Activated naive CD8-positive, alpha-beta T cell (primary cell): ENCODE results near the gene RAB7B.

Experiments used
- H3K27ac Mint-ChIP-seq: one replicate; pipeline ENCODE4 v1.8.0; 2021; ENCODE audit warnings: mixed read lengths
- H3K27me3 Mint-ChIP-seq: one replicate; pipeline ENCODE4 v1.8.0; 2021; ENCODE audit warnings: mixed read lengths
- H3K36me3 Mint-ChIP-seq: one replicate; pipeline ENCODE4 v1.8.0; 2021; ENCODE audit warnings: mixed read lengths
- H3K4me1 Mint-ChIP-seq: one replicate; pipeline ENCODE4 v1.8.0; 2021; ENCODE audit warnings: low read depth, mixed read lengths
- H3K4me3 Mint-ChIP-seq: one replicate; pipeline ENCODE4 v1.8.0; 2021; ENCODE audit warnings: mild to moderate bottlenecking, mixed read lengths
- H3K9me3 Mint-ChIP-seq: one replicate; pipeline ENCODE4 v1.8.0; 2021; ENCODE audit warnings: low read depth, mixed read lengths

RAB7B gene

DNA sequence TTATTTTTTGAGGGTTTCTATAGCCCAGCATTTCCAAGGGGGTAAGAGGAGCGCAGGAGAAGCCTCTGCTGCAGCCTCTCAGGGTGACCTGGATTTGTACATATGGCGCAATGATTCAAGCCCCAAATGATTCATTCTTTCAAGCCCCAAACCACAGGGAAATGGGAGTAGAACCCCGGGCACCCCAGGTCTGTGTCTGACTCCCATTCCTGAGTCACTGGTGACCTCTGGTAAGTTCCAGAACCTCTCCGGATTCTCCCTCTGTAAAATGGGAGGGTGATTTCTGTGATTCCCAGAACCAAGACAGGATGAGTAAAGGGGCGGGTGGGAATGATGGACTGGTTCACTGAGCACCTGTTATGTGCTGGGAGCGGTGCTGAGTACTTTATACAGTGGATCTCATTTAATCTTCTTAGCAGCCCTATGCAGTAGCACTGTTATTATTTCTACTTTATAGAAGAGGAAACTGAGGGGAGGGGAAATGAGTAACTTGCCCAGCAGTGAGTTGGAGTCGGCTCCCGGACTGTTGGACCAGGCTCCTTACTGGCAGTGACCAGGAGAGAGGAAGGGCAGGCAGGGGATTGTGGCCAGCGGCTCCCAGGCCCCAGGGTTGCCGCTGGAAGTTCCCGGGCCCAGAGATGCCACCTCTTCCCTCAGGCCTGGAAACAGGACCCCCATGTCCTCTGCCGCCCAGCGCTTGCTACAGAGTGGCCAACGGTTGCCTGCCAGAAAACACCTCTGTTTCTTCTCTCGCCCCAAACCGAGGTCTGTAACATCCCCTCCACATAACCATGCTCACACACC, 39.6 kb downstream of the RAB7B start:
- Mint-ChIP-seq H3K27me3 (peaks cover 3% of the 10 kb centered on the region), H3K9me3 (no peaks in the 10 kb centered on the region), H3K4me1 (no peaks in the 10 kb centered on the region), H3K36me3 (peaks cover 2% of the 10 kb centered on the region), H3K4me3 (no peak overlapping the region), H3K27ac (no peak overlapping the region)

DNA sequence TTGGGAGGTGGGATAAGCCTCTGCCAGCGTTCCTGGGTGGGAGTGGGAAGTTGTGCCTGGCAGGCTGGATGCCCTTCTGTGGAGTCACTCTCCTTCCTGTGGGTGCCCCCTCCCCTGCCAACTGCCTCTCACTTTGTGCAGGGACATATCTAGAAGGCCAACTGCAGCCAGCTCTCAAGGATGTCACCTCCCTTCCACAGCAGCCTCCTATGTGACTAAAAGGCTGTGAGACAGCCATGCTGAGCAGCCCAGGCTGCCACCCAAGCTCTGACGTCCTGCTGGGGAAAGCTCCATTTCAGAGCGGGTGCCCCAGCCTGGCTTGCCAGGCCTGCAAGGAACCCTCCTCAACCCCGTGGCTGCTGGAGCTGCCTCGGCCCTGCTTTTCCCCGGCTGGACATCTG, 40.4 kb downstream of the RAB7B start:
- Mint-ChIP-seq H3K27ac (no peak overlapping the region), H3K4me3 (no peak overlapping the region), H3K9me3 (no peaks in the 10 kb centered on the region), H3K4me1 (no peaks in the 10 kb centered on the region), H3K36me3 (peaks cover 2% of the 10 kb centered on the region), H3K27me3 (peaks cover 3% of the 10 kb centered on the region)

DNA sequence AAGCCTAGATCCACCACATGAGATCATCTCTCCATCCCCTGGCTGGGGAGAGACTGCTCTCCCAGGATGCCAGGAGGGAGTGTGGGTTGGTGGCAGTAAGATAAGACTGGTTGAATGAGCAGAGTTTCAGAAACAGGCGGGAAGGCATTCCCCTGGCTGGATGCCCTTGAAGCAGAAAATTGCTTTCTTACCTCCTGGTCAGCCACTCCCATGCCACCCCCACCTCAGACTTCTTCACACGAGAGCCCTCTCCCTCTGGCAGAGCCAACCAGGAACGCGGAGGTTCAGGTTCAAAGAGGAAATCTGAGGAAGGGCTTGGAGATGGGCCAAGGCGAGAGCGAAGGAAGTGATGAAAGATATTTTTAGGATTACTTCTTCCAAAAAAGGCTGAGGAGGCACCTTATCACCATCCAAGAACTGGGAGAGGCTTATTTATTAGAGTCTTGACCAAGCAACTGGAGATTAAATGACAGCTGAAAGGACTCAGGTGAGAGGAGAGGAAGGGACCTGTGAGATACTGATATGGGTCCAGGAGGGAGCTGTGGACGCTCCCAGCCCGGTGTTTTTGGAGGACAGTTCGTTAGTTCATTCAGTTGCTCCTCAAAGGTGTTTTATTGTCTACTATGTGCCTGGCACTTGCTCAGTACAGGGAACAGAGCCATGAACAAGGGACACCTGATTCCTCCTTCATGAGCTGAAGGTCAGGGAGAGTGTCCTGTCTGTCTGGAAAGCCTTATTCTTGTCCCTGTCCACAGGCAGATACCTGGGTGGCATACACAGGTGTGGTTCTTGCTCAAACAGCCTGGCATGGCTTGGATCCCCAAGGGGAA, 41.0 kb downstream of the RAB7B start:
- Mint-ChIP-seq H3K27me3 (peaks cover 5% of the 10 kb centered on the region), H3K36me3 (peaks cover 2% of the 10 kb centered on the region), H3K4me1 (no peaks in the 10 kb centered on the region), H3K4me3 (no peak overlapping the region), H3K9me3 (no peaks in the 10 kb centered on the region), H3K27ac (no peak overlapping the region)

DNA sequence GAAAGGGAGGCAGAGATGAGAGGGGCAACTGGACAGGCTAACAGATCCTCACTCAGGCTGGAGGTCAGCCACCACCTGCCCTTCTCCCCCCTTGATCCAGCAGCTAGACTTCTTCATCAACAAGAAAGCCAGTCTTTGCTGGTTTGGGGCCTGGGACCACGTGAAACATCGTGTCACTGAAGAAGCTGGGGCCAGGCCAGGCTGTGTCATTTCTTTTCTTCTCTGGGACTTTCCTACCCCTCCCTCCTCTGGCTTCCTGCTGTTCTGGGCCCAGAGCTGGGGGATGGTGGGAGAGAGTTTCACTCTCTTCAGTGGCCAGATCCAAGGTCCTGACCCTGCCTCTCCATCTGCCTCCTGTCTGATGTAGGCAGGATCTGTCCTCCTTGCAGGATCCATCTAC, 41.8 kb downstream of the RAB7B start:
- Mint-ChIP-seq H3K4me1 (no peaks in the 10 kb centered on the region), H3K36me3 (peaks cover 2% of the 10 kb centered on the region), H3K27ac (no peak overlapping the region), H3K27me3 (peaks cover 5% of the 10 kb centered on the region), H3K4me3 (no peak overlapping the region), H3K9me3 (no peaks in the 10 kb centered on the region)

DNA sequence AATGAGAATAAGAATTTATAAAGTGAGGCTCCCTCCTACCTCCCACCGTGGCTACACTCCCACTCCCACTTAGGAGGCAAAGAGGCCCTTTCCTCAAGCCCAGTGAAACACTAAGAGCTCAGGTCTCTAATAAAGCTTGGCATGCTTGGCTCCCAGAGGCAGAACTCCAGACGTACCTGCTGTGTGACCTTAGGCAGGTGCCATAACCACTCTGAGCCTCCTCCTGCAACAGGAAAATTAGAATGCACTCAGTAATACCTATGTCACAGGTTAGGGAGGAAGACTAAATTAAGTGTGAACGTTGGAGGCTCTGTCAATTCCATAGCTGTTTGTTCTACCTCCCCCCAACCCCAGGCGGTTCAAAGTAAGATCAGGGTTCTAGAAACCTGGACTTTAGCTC, 43.4 kb downstream of the RAB7B start:
- H3K9me3 Mint-ChIP-seq: no peaks in the 10 kb centered on the region
- H3K27me3 Mint-ChIP-seq: peaks cover 5% of the 10 kb centered on the region

DNA sequence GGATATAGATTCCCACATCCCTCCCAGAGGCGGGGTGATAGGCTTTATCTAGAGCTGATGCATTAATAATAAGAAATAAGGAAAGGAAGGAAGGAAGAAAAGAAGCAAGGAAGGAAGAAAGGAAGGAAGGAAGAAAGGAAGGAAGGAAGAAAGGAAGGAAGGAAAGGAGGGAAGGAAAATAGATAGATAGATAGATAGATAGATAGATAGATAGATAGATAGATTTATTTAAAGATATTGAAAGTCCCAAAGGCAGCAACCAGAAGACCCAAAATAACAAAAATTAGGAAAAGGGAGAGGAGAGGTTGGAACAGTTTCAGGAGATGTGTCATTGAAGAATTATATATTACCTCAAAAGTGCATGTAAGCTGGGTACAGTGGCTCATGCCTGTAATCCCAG, 47.7 kb downstream of the RAB7B start:
- Mint-ChIP-seq H3K27me3 (peaks cover 5% of the 10 kb centered on the region), H3K27ac (no peak overlapping the region), H3K4me3 (no peak overlapping the region), H3K4me1 (no peaks in the 10 kb centered on the region), H3K36me3 (no peaks in the 10 kb centered on the region), H3K9me3 (no peaks in the 10 kb centered on the region)

More for the DNA sequence above, 43.4 kb downstream of the RAB7B start:
- Mint-ChIP-seq H3K4me1 (no peaks in the 10 kb centered on the region), H3K27ac (no peak overlapping the region), H3K4me3 (no peak overlapping the region), H3K36me3 (peaks cover 2% of the 10 kb centered on the region)

DNA sequence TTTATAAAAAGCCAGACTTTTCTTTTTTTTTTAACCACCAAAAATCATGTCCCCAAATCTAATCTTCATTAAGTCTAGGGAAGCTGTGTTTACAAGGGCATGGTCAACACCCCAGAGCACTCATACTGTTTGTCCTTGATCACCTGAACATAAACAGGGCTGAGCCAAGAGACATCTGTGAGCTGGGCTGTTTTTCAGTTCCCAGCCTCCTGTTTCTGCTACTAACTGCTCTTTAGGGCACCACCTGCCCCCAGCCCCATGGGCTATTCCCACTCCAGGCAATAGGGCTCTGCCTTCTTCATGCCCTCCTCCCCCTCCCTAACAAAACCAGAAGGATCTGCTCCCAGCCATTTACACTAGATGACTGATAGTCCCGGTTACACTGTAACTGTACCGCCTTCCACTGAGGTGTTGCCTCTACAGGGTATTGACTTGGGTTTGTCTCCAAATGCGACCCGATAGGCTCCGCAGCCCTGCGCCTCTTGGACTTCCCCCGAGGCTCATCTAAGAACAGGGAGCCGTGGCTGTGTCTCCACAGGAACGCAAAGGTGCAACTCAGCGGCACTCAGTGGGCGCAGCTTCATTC, 48.3 kb downstream of the RAB7B start:
- no peaks in the 10 kb centered on the region for H3K9me3 Mint-ChIP-seq
- H3K36me3 Mint-ChIP-seq: no peaks in the 10 kb centered on the region
- no peak overlapping the region for H3K4me3 Mint-ChIP-seq
- no peaks in the 10 kb centered on the region for H3K4me1 Mint-ChIP-seq
- H3K27me3 Mint-ChIP-seq: peaks cover 3% of the 10 kb centered on the region
- H3K27ac Mint-ChIP-seq: no peak overlapping the region

DNA sequence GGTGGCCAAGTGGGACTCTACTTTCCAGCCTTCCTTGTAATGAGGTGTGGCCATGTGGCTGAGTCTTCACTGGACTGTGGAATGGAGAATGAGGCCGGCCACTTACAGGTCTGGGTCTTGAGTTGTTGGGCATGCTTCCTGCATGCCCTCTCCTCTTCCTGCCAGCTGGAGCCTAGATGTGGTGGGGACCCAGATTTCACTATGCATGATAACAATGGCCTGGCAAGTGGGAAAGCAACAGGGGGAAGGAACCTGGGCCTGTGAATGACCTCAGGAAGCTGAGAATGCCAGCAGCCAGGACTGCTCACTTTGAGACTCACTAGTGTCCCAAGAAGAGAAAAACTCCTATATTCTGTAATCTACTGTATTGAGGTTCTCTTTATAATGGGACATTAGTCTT, 51.4 kb downstream of the RAB7B start:
- no peaks in the 10 kb centered on the region for H3K36me3 Mint-ChIP-seq
- no peak overlapping the region for H3K4me3 Mint-ChIP-seq
- H3K27me3 Mint-ChIP-seq: no peaks in the 10 kb centered on the region
- no peak overlapping the region for H3K27ac Mint-ChIP-seq
- H3K4me1 Mint-ChIP-seq: no peaks in the 10 kb centered on the region
- H3K9me3 Mint-ChIP-seq: no peaks in the 10 kb centered on the region

DNA sequence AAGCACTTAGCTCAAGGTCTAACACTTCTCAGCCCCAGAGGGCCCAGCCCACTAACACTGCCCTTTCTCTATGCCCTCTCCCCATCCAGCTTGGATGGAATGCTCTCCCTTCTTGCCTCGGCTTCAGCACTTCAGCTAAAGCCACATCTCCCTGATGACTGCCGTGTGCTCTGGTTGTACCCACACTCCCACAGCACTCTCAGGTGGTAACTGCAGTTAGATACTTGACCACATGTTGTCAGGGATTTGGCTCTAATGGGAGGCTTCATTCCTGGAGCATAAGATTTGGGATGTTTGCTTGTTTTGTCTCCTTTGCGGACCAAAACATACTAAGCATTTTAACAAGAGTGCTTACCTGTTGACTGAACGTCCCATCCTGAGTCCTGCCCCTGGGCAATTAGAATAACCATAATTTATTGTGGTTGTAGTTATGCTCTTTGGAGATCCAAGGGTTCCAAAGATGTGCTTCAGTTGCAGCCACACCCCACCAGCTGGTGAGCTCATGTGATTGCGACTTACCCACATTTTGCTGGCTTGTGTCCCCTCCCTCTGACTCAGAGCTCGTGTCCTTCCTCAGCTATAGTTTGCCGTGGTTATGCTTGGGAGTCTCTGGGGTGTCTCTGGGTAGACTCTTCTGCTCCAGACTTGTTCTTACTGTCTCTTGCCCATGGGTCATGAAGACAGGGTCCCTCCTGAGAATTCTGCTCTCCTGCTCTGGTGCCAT, 52.2 kb downstream of the RAB7B start:
- Mint-ChIP-seq H3K27me3 (no peaks in the 10 kb centered on the region), H3K9me3 (no peaks in the 10 kb centered on the region), H3K4me3 (no peak overlapping the region), H3K27ac (no peak overlapping the region), H3K36me3 (no peaks in the 10 kb centered on the region), H3K4me1 (no peaks in the 10 kb centered on the region)

DNA sequence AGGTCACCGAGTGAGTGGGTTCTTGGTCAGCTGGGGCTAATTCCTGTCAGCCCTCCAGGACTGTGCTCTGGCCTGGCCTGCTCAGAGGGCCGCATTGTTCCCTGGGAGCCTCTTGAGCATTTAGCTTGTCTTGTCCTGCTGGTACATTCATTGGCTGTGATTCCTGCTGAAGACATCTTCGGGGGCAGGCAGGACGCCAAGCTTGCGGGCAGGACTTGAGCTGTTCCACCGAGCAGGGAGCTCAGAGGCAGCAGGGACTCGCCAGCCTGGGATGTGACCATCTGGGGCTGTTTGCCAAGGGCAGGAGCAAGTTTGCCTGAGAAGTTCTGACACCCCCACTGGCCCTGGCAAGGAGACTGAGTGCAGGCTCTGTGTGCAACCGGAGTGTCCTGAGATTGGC, 52.9 kb downstream of the RAB7B start:
- no peaks in the 10 kb centered on the region for H3K36me3 Mint-ChIP-seq
- no peaks in the 10 kb centered on the region for H3K4me1 Mint-ChIP-seq
- no peaks in the 10 kb centered on the region for H3K27me3 Mint-ChIP-seq
- no peaks in the 10 kb centered on the region for H3K9me3 Mint-ChIP-seq
- no peak overlapping the region for H3K27ac Mint-ChIP-seq
- no peak overlapping the region for H3K4me3 Mint-ChIP-seq

DNA sequence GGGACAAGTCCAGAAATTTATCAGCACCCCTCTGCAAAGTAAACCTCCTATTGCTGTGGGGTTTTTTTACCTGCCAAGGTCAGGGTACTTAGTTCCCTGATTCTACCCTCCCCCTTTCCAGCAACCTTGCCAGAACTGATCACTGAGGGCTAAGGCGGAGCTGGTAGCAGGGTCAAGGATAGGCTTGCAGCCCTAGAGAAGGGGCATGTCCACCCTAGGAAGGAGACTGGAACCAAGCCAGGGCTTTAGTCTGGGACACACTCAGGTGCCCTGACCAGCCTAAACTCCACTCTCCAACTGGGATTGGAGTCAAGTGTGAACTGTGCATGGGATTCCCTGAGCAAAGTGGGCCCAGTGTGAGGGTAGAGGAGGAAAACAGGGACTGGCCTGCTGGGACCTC, 53.4 kb downstream of the RAB7B start:
- H3K27ac Mint-ChIP-seq: no peak overlapping the region

DNA sequence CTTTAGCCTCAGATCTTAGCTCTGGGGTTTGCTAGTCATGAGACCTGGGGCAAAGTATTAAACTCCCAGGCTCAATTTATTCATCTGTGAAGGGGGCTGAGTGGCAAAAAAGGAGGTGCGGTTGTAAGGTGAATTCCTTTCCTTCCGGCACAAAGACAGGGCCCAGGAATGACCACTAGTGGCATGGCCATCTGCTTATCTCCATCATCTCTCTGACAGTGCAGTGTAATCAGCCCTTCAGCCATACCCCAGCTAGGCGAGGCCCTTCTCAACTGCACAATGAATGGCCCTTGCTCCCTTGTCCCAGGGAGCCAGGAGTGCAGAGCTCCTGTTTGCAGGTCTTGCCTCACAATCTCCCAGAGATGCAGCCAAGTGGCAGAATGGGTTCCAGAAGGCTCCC, 54.3 kb downstream of the RAB7B start:
- Mint-ChIP-seq H3K9me3 (no peaks in the 10 kb centered on the region), H3K4me1 (no peaks in the 10 kb centered on the region), H3K27me3 (peaks cover 3% of the 10 kb centered on the region), H3K27ac (no peak overlapping the region), H3K4me3 (no peak overlapping the region), H3K36me3 (no peaks in the 10 kb centered on the region)

More for the DNA sequence above, 53.4 kb downstream of the RAB7B start:
- no peak overlapping the region for H3K4me3 Mint-ChIP-seq
- no peaks in the 10 kb centered on the region for H3K9me3 Mint-ChIP-seq
- H3K27me3 Mint-ChIP-seq: no peaks in the 10 kb centered on the region
- no peaks in the 10 kb centered on the region for H3K36me3 Mint-ChIP-seq
- H3K4me1 Mint-ChIP-seq: no peaks in the 10 kb centered on the region

DNA sequence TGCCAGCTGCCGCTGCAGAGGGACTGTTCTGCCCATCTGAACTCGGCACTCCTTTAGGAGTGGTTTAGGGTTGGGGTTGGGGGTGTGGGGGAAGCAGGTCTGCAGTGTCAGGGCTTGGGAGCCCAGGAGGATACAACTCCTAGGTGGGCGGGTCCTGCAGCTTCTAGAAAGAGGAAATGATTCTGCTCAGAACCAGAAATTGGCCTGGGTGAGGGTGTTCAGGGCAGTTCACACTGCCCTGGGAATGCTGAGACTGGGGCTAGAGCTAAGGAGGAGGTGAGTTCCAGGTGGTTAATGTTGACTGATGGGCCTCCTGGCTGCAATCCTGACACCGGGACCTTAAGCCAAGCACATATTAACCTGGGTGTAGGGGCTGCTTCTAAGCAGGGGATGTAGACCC, 55.2 kb downstream of the RAB7B start:
- Mint-ChIP-seq H3K9me3 (no peaks in the 10 kb centered on the region), H3K27ac (no peak overlapping the region), H3K36me3 (no peaks in the 10 kb centered on the region)

DNA sequence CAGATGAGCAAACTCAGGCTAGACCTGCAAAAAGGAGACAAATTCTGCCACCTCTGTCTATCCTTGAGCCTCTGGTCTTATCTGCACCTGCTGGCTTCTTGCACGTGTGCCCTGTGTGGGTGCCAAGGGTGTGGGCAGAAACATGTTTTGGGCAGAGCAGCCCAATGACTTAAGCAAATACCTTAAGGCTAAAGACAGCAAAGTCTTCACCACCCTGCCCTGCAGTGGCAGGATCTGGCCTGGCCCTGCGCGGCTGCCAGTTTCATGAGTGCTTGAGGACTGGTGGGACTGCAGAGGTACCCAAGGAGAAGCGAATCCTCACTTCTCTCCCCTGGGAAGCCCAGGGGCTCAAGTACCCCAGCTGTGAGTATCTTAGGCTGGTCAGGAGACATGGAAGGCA, 56.2 kb downstream of the RAB7B start:
- H3K36me3 Mint-ChIP-seq: no peaks in the 10 kb centered on the region
- H3K27ac Mint-ChIP-seq: no peak overlapping the region
- H3K27me3 Mint-ChIP-seq: peaks cover 5% of the 10 kb centered on the region
- no peak overlapping the region for H3K4me3 Mint-ChIP-seq
- H3K4me1 Mint-ChIP-seq: no peaks in the 10 kb centered on the region
- no peaks in the 10 kb centered on the region for H3K9me3 Mint-ChIP-seq

More for the DNA sequence above, 55.2 kb downstream of the RAB7B start:
- no peak overlapping the region for H3K4me3 Mint-ChIP-seq
- H3K27me3 Mint-ChIP-seq: peaks cover 4% of the 10 kb centered on the region
- H3K4me1 Mint-ChIP-seq: no peaks in the 10 kb centered on the region

DNA sequence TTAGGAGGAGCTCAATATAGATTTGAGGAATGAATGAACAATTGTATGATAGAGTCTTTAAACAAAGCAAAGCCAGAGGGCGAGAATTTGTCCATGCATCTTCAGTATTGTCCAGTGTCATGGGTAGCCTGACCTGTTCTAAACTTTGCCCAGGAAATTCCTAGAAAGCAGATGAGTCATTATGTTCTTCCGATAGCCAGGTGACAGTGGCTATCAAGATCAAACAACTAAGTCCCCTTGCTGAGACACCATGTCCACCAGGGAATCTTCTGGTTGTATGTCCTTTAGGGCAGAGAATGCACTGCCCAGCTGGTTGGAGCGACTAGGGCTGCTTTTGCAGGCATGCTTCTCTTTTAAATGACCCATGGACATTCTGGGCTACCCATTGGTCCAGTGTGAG, 58.1 kb downstream of the RAB7B start:
- Mint-ChIP-seq H3K27ac (no peak overlapping the region), H3K36me3 (no peaks in the 10 kb centered on the region), H3K9me3 (no peaks in the 10 kb centered on the region), H3K4me1 (no peaks in the 10 kb centered on the region), H3K4me3 (no peak overlapping the region), H3K27me3 (peaks cover 9% of the 10 kb centered on the region)
